Measurements from ENCODE around the gene NMNAT3.

- no peak for TF ChIP-seq POLR2A (IDR thresholded peaks at IDR 0.05)
- TF ChIP-seq CTCF (IDR thresholded peaks at IDR 0.05), result no peak
Measured at GRCh38 chr3:139695426-139696313, 17.9 kb upstream of the NMNAT3 start.

Measured in thyroid gland (tissue), 4 donors.